Activated T-helper 1 cell treated with anti-CD3 and anti-CD28 coated beads, Interleukin-12 subunit alpha, Interleukin-12 subunit beta, Interleukin-2, Interleukin-4 antibody, amounts not matched to agents 30 ng/mL and 10 ng/mL and 1 ng/mL, durations not matched to agents 14 hours and 24 hours and 36 hours (primary cell): ENCODE data around the gene ERVK3-1. TPM values are rescaled to one million over a fixed set of nuclear protein-coding genes. Genes with fewer than 3 reads are reported as not detected.
A peak's percentile ranks its signal among the peaks of the same experiment; 100 is the strongest.
"Not testable (repeated sequence)": the region's sequence is repeated elsewhere in the genome, so short reads cannot be mapped to it uniquely, and the experiment has no call there.

ENCODE experiments used
- DNase-seq: peaks from one replicate; pipeline ENCODE4 v3.0.0; 2021; ENCODE audit warnings: low spot score
- H3K27ac Mint-ChIP-seq: one replicate; pipeline ENCODE4 v1.8.0; 2021; ENCODE audit warnings: mild to moderate bottlenecking, mixed read lengths
- H3K27me3 Mint-ChIP-seq: one replicate; pipeline ENCODE4 v1.8.0; 2022; ENCODE audit warnings: mild to moderate bottlenecking, moderate library complexity, mixed read lengths; ENCODE audit not compliant: insufficient read depth
- H3K36me3 Mint-ChIP-seq: one replicate; pipeline ENCODE4 v1.8.0; 2021; ENCODE audit warnings: low read depth, mixed read lengths
- H3K4me1 Mint-ChIP-seq: one replicate; pipeline ENCODE4 v1.8.0; 2021; ENCODE audit warnings: low read depth, mixed read lengths
- H3K4me3 Mint-ChIP-seq: one replicate; pipeline ENCODE4 v1.8.0; 2021; ENCODE audit warnings: mild to moderate bottlenecking, moderate library complexity, mixed read lengths
- H3K9me3 Mint-ChIP-seq: one replicate; pipeline ENCODE4 v1.8.0; 2021; ENCODE audit warnings: mixed read lengths
- intact Hi-C: fragments of 100-400 bp; cut with micrococcal nuclease; formaldehyde crosslinking; loops from one replicate; pipeline ENCODE4 v1.15.1; 2024
- total RNA-seq: library from RNA; stranded (reverse); gene quantifications from 2 replicates; pipeline ENCODE4 v1.2.3, GENCODE V29; 2022

ERVK3-1 gene
- total RNA-seq, 1 donor from 2014 or later: 87.1 TPM

- Mint-ChIP-seq H3K27me3 (no peaks in the 10 kb centered on the region), H3K36me3 (peaks cover 38% of the 10 kb centered on the region), H3K4me1 (peaks cover 2% of the 10 kb centered on the region), H3K27ac (no peak overlapping the region), H3K9me3 (peaks cover 15% of the 10 kb centered on the region), H3K4me3 (no peak overlapping the region)
- DNase-seq: no peak
- intact Hi-C loops: no loop called here
These were observed 29.6 kb downstream of the ERVK3-1 start for GRCh38 chr19:58334691-58335249.

- Mint-ChIP-seq H3K4me3 (no peak overlapping the region), H3K36me3 (peaks cover 43% of the 10 kb centered on the region), H3K27ac (no peak overlapping the region), H3K27me3 (no peaks in the 10 kb centered on the region), H3K4me1 (peaks cover 6% of the 10 kb centered on the region), H3K9me3 (peaks cover 19% of the 10 kb centered on the region)
- intact Hi-C loops: no loop called here
- DNase-seq: no peak
These were observed 30.5 kb downstream of the ERVK3-1 start for GRCh38 chr19:58335630-58336029.

- DNase-seq: no peak
- Mint-ChIP-seq H3K27ac (no peak overlapping the region), H3K36me3 (peaks cover 46% of the 10 kb centered on the region), H3K4me3 (no peak overlapping the region), H3K27me3 (no peaks in the 10 kb centered on the region), H3K9me3 (peaks cover 19% of the 10 kb centered on the region), H3K4me1 (peaks cover 6% of the 10 kb centered on the region)
- intact Hi-C loops: no loop called here
These were observed 31.0 kb downstream of the ERVK3-1 start for GRCh38 chr19:58336216-58336615.

- intact Hi-C loops: no loop called here
- H3K27me3 Mint-ChIP-seq: no peaks in the 10 kb centered on the region
- peaks cover 6% of the 10 kb centered on the region for H3K4me1 Mint-ChIP-seq
- peaks cover 50% of the 10 kb centered on the region for H3K36me3 Mint-ChIP-seq
- peaks cover 19% of the 10 kb centered on the region for H3K9me3 Mint-ChIP-seq
- DNase-seq: no peak
- H3K27ac Mint-ChIP-seq: no peak overlapping the region
- no peak overlapping the region for H3K4me3 Mint-ChIP-seq
These were observed 31.6 kb downstream of the ERVK3-1 start for GRCh38 chr19:58336820-58337219.

DNA sequence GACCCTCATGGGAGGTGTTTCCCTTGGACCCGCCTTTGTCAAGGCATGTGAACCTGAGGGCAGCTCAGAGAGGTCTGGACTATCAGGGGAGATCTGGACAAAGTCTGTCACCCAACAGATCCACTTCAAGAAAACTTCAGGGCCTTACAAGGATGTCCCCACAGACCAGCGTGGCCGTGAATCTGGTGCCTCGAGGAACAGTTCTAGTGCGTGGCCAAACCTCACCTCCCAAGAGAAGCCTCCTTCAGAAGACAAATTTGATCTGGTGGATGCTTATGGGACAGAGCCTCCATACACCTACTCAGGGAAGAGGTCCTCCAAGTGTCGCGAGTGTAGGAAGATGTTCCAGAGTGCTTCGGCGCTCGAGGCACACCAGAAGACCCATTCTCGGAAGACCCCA is 33.2 kb downstream of the ERVK3-1 start:
- Mint-ChIP-seq H3K36me3 (peaks cover 58% of the 10 kb centered on the region), H3K27ac (no peak overlapping the region), H3K9me3 (peaks cover 19% of the 10 kb centered on the region), H3K27me3 (no peaks in the 10 kb centered on the region), H3K4me1 (peaks cover 6% of the 10 kb centered on the region), H3K4me3 (no peak overlapping the region)
- no peak for DNase-seq
- intact Hi-C loops: no loop called here

DNA sequence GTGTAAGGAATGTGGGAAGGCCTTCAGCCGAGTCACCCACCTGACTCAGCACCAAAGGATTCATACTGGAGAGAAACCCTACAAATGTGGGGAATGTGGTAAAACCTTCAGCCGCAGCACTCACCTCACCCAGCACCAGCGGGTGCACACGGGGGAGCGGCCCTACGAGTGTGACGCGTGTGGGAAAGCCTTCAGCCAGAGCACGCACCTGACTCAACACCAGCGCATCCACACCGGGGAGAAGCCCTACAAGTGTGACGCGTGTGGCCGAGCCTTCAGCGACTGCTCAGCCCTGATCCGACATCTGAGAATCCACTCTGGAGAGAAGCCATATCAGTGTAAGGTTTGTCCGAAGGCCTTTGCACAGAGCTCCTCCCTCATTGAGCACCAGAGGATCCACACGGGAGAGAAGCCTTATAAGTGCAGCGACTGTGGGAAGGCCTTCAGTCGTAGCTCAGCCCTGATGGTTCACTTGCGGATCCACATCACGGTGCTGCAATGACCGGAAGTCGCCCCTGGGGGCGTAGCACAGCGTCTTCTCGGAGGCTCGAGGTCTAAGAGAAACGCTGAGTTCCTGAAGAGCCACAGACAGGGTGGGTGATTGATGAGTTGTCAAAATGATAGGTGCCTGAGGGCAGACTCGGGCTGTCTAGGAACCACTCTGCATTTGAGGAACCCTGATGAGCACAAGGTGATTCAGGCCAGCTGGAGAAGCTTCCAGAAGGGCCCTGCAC is 33.8 kb downstream of the ERVK3-1 start:
- H3K36me3 Mint-ChIP-seq: peaks cover 58% of the 10 kb centered on the region
- intact Hi-C loops: no loop called here
- peaks cover 19% of the 10 kb centered on the region for H3K9me3 Mint-ChIP-seq
- no peak overlapping the region for H3K4me3 Mint-ChIP-seq
- no peak overlapping the region for H3K27ac Mint-ChIP-seq
- peaks cover 6% of the 10 kb centered on the region for H3K4me1 Mint-ChIP-seq
- no peaks in the 10 kb centered on the region for H3K27me3 Mint-ChIP-seq
- no peak for DNase-seq

DNA sequence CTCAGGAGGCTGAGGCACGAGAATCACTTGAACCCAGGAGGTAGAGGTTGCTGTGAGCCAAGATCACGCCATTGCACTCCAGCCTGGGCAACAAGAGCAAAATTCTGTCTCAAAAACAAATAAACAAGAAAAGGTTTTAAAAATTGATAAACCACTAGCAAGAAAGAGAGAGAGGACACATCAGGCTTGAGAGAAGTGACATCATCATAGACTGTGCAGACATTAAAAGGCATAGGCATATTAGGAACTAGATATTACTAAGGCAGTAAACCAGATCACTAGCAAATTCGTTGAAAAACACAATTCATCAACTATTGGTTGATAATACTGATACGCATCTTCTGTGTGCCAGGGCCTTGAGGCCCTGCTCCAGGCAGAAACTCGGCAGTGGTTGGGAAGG is 40.4 kb downstream of the ERVK3-1 start:
- Mint-ChIP-seq H3K9me3 (no peaks in the 10 kb centered on the region), H3K27ac (peak overlapping the region; percentile 6), H3K27me3 (no peaks in the 10 kb centered on the region), H3K4me3 (peak overlapping the region; percentile 84), H3K4me1 (peaks cover 29% of the 10 kb centered on the region), H3K36me3 (peaks cover 24% of the 10 kb centered on the region)
- no peak for DNase-seq
- intact Hi-C loops: loop anchor here (5.0 kb wide), 1 partner anchor 68 kb away; the partner anchor contains the start of gene ZNF8

GRCh38 chr19:58346961-58347929 is 42.1 kb downstream of the ERVK3-1 start:
- peak; percentile 63 for DNase-seq
- peak overlapping the region; percentile 83 for H3K27ac Mint-ChIP-seq
- no peaks in the 10 kb centered on the region for H3K9me3 Mint-ChIP-seq
- peak overlapping the region; percentile 92 for H3K4me3 Mint-ChIP-seq
- no peaks in the 10 kb centered on the region for H3K27me3 Mint-ChIP-seq
- peaks cover 12% of the 10 kb centered on the region for H3K36me3 Mint-ChIP-seq
- intact Hi-C loops: loop anchor here (1.0 to 5.0 kb wide), 8 partner anchors 15 to 119 kb away; partner anchors contain the start of genes ERVK3-1, ZNF324B, ZNF497 and ZNF8
- peaks cover 29% of the 10 kb centered on the region for H3K4me1 Mint-ChIP-seq

GRCh38 chr19:58348080-58348479 is 42.9 kb downstream of the ERVK3-1 start:
- intact Hi-C loops: loop anchor here (5.0 kb wide), 1 partner anchor 71 kb away; the partner anchor contains the start of gene ZNF8
- Mint-ChIP-seq H3K27ac (peak overlapping the region; percentile 83), H3K4me1 (peaks cover 29% of the 10 kb centered on the region), H3K4me3 (peak overlapping the region; percentile 92)
- not testable (repeated sequence) for H3K27me3 Mint-ChIP-seq, DNase-seq, H3K9me3 Mint-ChIP-seq, H3K36me3 Mint-ChIP-seq

GRCh38 chr19:58349590-58349989 is 44.4 kb downstream of the ERVK3-1 start:
- H3K9me3 Mint-ChIP-seq: no peaks in the 10 kb centered on the region
- H3K36me3 Mint-ChIP-seq: peaks cover 10% of the 10 kb centered on the region
- H3K27ac Mint-ChIP-seq: peak overlapping the region; percentile 47
- H3K4me1 Mint-ChIP-seq: peaks cover 29% of the 10 kb centered on the region
- peak overlapping the region; percentile 12 for H3K4me3 Mint-ChIP-seq
- no peak for DNase-seq
- no peaks in the 10 kb centered on the region for H3K27me3 Mint-ChIP-seq
- intact Hi-C loops: loop anchor here (5.0 kb wide), 1 partner anchor 72 kb away; the partner anchor contains the start of gene ZNF8

DNA sequence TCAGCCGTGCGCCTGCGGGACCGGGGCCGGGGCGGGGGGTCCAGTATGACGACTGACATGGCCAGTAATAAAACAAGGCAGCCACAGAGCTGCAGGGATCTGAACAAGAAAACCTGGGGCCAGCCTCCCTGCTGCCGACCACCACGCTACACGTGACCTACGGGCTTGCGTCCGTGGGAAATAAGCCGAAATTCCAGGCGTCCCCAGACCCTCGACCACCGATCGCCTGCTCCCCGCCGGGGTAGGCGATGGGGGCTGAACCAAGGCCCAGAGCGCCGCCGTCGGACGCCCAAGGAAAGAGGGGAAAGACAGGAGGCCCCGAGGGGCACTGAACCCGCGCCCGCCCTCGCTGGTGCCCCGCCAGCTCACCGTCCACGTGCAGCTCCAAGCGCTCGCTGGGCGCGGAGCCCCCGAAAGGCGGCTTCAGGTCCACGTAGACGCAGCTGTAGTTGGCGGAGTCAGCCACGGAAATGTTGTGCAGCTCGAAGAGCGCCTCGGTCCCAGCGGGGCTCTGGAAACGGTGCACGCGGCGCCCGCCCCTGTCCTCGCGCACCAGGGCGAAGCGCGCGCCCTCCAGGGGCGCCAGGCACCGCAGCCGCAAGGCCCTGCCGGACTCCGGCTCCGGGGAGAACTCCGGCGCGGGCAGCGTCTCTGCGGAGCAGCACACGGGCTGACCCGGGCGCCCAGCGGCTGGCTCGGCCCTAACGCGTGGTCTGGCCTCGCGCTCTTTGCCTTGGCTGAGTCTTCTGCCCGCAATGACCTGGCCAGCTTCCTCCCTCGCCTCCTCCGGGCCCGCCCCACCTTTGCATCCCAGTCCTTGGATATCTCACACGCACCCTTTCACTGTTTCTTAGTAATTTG is 45.1 kb downstream of the ERVK3-1 start:
- H3K4me3 Mint-ChIP-seq: no peak overlapping the region

More for the DNA sequence above, 45.1 kb downstream of the ERVK3-1 start:
- no peak for DNase-seq
- H3K4me1 Mint-ChIP-seq: peaks cover 29% of the 10 kb centered on the region
- intact Hi-C loops: no loop called here
- no peak overlapping the region for H3K27ac Mint-ChIP-seq
- H3K9me3 Mint-ChIP-seq: no peaks in the 10 kb centered on the region
- H3K36me3 Mint-ChIP-seq: peaks cover 10% of the 10 kb centered on the region
- no peaks in the 10 kb centered on the region for H3K27me3 Mint-ChIP-seq
